ENCODE data around the gene SEC16A.

Gene SEC16A

DNA sequence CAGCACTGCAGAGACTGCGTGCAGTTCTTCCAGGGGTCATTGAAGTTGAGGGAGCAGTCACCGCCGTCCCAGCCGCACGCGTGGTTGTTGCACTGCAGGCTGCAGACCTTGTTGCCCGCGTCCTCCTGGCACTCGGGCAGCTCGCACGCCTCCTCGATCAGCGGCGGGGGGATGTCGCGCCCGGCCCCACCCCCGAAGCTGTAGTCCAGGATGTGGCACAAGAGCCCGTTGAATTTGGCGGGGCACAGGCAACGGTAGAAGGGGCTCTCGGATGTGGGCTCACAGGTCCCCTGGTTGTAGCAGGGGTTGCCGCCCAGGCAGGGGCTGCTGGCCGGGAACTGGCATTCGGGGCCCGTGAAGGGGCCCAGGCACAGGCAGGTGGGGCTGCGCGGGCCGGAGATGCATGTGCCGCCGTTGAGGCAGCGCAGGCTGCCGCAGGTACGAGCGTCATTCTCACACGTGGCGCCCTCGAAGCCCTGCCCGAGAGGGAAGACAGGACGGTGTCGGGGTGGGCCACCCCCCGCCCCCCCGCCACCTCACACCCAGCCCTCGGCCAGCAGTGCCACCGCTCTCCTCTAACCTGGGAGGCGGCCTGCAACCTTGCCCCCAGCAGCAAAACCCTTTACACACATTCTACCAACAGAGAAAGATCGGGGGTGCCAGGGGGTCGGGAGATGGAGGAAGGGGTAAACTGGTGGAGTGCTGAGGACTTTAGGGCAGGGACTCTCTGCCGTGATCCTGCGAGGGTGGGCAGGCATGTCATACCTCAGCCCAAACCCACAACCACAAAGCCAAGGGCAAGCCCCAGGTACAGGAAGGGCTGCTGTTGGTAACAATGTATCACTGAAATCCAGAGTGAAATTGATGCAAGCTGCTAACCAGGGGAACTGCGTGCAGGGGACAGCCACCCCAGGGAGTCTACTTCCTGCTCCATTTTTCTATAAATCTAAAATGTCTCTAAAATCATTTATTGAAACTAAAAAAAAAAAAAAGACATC is 22.9 kb upstream of the SEC16A start:
- TF ChIP-seq POLR2A (IDR thresholded peaks at IDR 0.05; ENCODE audit: low read depth, low read length) (no peak), POLR2AphosphoS5 (IDR thresholded peaks at IDR 0.05; ENCODE audit: low read depth, low read length) (no peak), TAF1 (IDR thresholded peaks at IDR 0.05; ENCODE audit: low read depth, low read length) (no peak), POU2F2 (IDR thresholded peaks at IDR 0.05; ENCODE audit: low read depth, low read length) (no peak), SPI1 (IDR thresholded peaks at IDR 0.05; ENCODE audit: low read depth, low read length) (no peak), PAX5 (IDR thresholded peaks at IDR 0.05; ENCODE audit: insufficient read depth, low read length, severe bottlenecking) (no peak)
- no peak for FAIRE-seq

DNA sequence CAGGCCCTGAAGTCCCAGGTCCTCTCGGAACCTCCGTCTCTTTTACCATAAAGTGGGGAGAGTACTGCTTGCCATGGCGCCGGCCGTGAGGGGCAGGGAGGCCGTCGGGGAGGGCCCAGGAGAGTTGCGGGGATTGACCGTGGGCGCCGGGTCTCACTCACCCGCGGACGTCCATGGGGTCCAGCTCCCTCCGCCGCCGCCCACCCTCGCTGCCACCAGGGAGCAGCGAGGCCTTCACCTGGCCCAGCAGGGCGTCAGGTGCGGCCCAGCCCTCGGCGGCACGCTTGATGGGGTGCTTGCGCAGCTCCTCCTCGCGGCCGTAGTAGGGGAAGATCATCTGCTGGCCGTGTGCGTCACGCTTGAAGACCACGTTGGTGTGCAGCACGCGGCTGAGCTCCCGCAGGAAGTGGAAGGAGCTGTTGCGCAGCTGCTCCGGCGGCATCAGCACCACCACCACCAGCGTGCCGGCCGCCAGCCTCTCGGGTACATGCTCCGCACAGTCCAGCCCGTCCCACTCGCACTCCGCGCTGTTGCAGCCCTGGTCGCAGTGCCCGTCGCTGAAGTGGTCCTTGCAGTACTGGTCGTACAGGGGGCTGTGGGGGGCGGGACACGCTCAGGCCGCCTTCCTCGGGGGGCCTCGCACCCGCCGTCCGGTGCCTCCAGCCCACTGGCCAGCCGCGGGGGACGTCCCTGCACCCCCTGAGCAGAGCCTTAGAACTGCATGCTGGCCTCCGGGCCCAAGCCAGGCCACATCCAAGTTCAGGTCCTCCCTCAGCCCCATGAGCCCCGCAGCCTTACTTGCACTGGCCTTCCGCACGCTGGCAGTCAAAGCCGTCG is 21.9 kb upstream of the SEC16A start:
- TF ChIP-seq SPI1 (IDR thresholded peaks at IDR 0.05; ENCODE audit: low read depth, low read length), result no peak
- TF ChIP-seq TAF1 (IDR thresholded peaks at IDR 0.05; ENCODE audit: low read depth, low read length), result no peak
- no peak for TF ChIP-seq PAX5 (IDR thresholded peaks at IDR 0.05; ENCODE audit: insufficient read depth, low read length, severe bottlenecking)
- no peak for TF ChIP-seq POLR2A (IDR thresholded peaks at IDR 0.05; ENCODE audit: low read depth, low read length)
- DNase-seq (ENCODE audit: insufficient read length, low spot score) (no peak), FAIRE-seq (no peak)

More for the DNA sequence above, 22.9 kb upstream of the SEC16A start:
- no peak for DNase-seq (ENCODE audit: insufficient read length, low spot score)

- TF ChIP-seq POU2F2 (IDR thresholded peaks at IDR 0.05; ENCODE audit: low read depth, low read length), result no peak
- no peak for TF ChIP-seq PAX5 (IDR thresholded peaks at IDR 0.05; ENCODE audit: insufficient read depth, low read length, severe bottlenecking)
- no peak for TF ChIP-seq POLR2A (IDR thresholded peaks at IDR 0.05; ENCODE audit: low read depth, low read length)
- TF ChIP-seq POLR2AphosphoS5 (IDR thresholded peaks at IDR 0.05; ENCODE audit: low read depth, low read length), result no peak
- no peak for TF ChIP-seq SPI1 (IDR thresholded peaks at IDR 0.05; ENCODE audit: low read depth, low read length)
- TF ChIP-seq TAF1 (IDR thresholded peaks at IDR 0.05; ENCODE audit: low read depth, low read length), result no peak
- FAIRE-seq, result no peak
- DNase-seq (ENCODE audit: insufficient read length, low spot score), result no peak
Measured at GRCh38 chr9:136502940-136503550, 20.2 kb upstream of the SEC16A start.

GRCh38 chr9:136502196-136502595 is 19.4 kb upstream of the SEC16A start:
- TF ChIP-seq SPI1 (IDR thresholded peaks at IDR 0.05; ENCODE audit: low read depth, low read length) (no peak), TAF1 (IDR thresholded peaks at IDR 0.05; ENCODE audit: low read depth, low read length) (no peak), PAX5 (IDR thresholded peaks at IDR 0.05; ENCODE audit: insufficient read depth, low read length, severe bottlenecking) (no peak)
- FAIRE-seq, result no peak

DNA sequence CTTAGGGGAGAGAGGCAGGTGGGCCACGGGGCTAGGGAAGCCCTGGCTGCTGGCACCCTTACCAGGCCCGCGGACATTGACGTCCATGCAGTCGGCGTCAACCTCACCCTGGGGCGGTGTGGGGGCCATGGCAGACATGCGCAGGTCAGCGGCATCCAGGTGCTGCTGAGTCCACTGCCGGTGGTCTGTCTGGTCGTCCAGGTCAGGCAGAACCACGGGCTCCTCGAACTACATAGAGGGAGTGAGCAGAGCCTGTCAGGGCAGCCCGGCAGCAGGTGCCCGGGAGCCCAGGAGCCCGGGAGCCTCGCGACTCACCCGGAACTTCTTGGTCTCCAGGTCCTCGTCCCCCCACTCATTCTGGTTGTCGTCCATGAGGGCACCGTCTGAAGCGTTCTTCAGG is 18.8 kb upstream of the SEC16A start:
- DNase-seq (ENCODE audit: insufficient read length, low spot score), result no peak
- no peak for FAIRE-seq
- TF ChIP-seq POLR2AphosphoS5 (IDR thresholded peaks at IDR 0.05; ENCODE audit: low read depth, low read length), result no peak
- no peak for TF ChIP-seq POU2F2 (IDR thresholded peaks at IDR 0.05; ENCODE audit: low read depth, low read length)
- no peak for TF ChIP-seq TAF1 (IDR thresholded peaks at IDR 0.05; ENCODE audit: low read depth, low read length)
- TF ChIP-seq SPI1 (IDR thresholded peaks at IDR 0.05; ENCODE audit: low read depth, low read length), result no peak
- TF ChIP-seq PAX5 (IDR thresholded peaks at IDR 0.05; ENCODE audit: insufficient read depth, low read length, severe bottlenecking), result no peak
- TF ChIP-seq POLR2A (IDR thresholded peaks at IDR 0.05; ENCODE audit: low read depth, low read length), result no peak

More at GRCh38 chr9:136502196-136502595, 19.4 kb upstream of the SEC16A start:
- no peak for DNase-seq (ENCODE audit: insufficient read length, low spot score)

DNA sequence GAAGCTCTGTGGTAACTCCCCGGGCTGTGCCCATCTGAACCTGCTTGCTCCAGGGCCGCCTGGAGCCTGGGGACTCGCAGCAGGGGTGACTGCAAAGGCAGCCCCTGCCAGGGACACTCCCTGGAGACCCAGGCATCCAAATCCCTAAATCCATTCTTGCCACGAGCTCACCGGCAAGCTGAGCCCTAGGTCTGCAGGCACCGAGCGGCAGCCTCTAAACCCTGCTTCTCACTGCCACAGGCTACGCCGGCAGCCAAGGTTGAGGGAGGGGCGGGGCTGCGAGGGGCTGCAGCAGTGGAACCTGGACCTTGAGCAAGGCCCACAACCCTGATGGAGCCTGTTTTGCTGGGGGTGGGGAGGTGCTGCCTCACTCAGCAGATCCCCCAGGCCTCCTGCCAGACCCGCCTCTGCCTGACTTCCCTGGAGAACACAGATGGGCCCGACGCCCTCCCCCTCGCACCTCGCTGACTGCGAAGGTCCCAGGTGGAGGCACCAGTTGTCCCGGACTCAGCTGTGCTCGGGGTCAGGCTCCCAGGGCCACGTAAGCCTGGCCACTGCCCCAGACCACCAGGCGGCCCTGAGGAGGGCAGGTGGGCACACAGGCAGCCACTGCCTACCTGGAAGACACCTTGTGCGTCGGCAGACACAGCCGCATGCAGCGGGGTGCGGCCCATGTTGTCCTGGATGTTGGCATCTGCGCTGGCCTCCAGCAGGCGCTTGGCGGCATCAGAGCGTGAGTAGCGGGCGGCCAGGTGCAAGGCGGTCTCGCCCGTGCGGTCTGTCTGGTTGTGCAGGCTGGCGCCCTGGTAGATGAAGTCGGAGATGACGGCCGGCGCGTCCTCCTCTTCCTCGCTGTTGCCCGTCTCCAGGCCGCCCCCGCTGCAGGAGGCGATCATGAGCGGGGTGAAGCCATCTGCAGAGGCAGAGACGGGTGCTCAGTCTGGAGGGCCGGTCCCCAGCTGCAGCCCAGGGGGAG is 17.4 kb upstream of the SEC16A start:
- DNase-seq (ENCODE audit: insufficient read length, low spot score), result no peak
- FAIRE-seq, result no peak
- TF ChIP-seq POLR2AphosphoS5 (IDR thresholded peaks at IDR 0.05; ENCODE audit: low read depth, low read length) (no peak), SPI1 (IDR thresholded peaks at IDR 0.05; ENCODE audit: low read depth, low read length) (no peak), PAX5 (IDR thresholded peaks at IDR 0.05; ENCODE audit: insufficient read depth, low read length, severe bottlenecking) (no peak), POU2F2 (IDR thresholded peaks at IDR 0.05; ENCODE audit: low read depth, low read length) (no peak), POLR2A (IDR thresholded peaks at IDR 0.05; ENCODE audit: low read depth, low read length) (no peak), TAF1 (IDR thresholded peaks at IDR 0.05; ENCODE audit: low read depth, low read length) (no peak)

DNA sequence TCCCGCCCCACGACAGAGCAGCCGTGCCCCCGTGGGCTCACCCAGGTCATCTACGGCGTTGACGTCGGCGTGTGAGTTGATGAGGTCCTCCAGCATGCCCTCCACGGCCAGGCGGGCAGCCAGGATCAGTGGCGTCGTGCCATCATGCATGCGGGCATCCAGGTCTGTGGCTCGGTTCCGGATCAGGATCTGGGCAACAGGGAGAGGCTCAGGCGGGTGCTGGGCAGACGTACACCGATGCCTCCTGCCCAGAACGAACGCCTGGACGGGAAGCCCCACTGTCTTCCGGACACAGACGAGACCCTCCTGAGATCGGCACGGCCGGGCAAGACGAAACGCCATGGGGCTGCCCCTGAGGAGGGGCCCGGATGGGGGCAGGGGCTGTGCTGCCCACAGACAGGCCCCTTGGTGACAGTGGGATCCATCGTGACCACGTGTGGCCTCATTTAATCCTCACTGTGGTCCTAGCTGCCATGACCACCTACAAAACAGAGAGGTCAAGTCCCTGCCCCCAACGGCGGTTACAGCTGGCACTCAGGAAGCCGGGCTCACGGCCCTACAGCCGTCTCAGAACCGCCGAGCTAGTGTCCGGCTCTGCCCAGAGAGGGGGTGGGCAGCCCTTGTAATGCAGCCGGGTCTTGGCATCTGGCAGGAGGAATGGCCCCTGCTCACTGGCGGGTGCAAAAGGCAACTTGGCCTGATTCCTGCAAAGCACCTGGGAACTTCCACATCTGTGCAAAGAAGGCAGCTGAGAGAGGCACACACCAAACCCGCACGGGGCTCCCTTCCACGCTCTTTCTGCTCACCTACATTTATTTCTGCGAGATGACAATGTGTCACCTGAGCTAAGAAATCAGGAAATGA is 16.5 kb upstream of the SEC16A start:
- no peak for FAIRE-seq
- DNase-seq (ENCODE audit: insufficient read length, low spot score), result no peak
- TF ChIP-seq PAX5 (IDR thresholded peaks at IDR 0.05; ENCODE audit: insufficient read depth, low read length, severe bottlenecking), result no peak
- no peak for TF ChIP-seq TAF1 (IDR thresholded peaks at IDR 0.05; ENCODE audit: low read depth, low read length)
- TF ChIP-seq POU2F2 (IDR thresholded peaks at IDR 0.05; ENCODE audit: low read depth, low read length), result no peak
- TF ChIP-seq POLR2AphosphoS5 (IDR thresholded peaks at IDR 0.05; ENCODE audit: low read depth, low read length), result no peak
- no peak for TF ChIP-seq SPI1 (IDR thresholded peaks at IDR 0.05; ENCODE audit: low read depth, low read length)
- no peak for TF ChIP-seq POLR2A (IDR thresholded peaks at IDR 0.05; ENCODE audit: low read depth, low read length)
